SK-N-SH treated with all-trans-retinoic acid at 6 μM for 48 hours (cell line): ENCODE data around the gene MMP1.

ENCODE experiments used
- ARNTL ChIP-seq: fragments of 450-650 bp; formaldehyde crosslinking; IDR thresholded peaks from 2 replicates; pipeline ENCODE4 v1.5.0; 2020; ENCODE audit warnings: low read depth, mild to moderate bottlenecking, moderate library complexity, borderline replicate concordance
- CSDC2 ChIP-seq: fragments of 250-450 bp; sonication (Bioruptor Pico); IDR thresholded peaks from 2 replicates; pipeline ENCODE4 v1.5.0; 2020; ENCODE audit warnings: mild to moderate bottlenecking, moderate library complexity
- ISL1 ChIP-seq: fragments of 250-450 bp; sonication (Bioruptor Pico); IDR thresholded peaks from 2 replicates; pipeline ENCODE4 v2.1.2; 2022; ENCODE audit warnings: mild to moderate bottlenecking, moderate library complexity
- ZFP30 ChIP-seq: fragments of 450-650 bp; formaldehyde crosslinking; IDR thresholded peaks from 2 replicates; pipeline ENCODE4 v1.5.0; 2022; ENCODE audit warnings: mild to moderate bottlenecking, moderate library complexity
- ZNF70 ChIP-seq: fragments of 450-650 bp; formaldehyde crosslinking; IDR thresholded peaks from 2 replicates; pipeline ENCODE4 v1.5.0; 2020; ENCODE audit warnings: mild to moderate bottlenecking, moderate library complexity
- TF ChIP-seq, protein P1 (sequence below): fragments of 250-450 bp; sonication (Bioruptor Pico); IDR thresholded peaks from 2 replicates; pipeline ENCODE4 v1.5.1; 2021; ENCODE audit warnings: mild to moderate bottlenecking, moderate library complexity

DNA sequence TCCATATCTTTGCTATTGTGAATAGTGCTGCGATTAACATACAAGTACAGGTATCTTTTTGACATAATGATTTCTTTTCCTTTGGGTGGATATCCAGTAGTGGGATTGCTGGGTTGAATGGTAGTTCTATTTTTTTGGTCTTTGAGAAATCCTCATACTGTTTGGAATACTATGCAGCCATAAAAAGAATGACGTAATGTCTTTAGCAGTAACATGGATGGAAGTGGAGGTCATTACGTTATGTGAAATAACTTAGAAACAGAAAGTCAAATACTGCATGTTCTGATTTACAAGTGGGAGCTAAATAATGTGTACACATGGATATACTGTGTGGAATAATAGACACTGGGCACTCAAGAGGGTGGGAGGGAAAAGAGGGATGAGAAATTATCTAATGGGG, 13.6 kb downstream of the MMP1 start:
- TF ChIP-seq, protein P1, sequence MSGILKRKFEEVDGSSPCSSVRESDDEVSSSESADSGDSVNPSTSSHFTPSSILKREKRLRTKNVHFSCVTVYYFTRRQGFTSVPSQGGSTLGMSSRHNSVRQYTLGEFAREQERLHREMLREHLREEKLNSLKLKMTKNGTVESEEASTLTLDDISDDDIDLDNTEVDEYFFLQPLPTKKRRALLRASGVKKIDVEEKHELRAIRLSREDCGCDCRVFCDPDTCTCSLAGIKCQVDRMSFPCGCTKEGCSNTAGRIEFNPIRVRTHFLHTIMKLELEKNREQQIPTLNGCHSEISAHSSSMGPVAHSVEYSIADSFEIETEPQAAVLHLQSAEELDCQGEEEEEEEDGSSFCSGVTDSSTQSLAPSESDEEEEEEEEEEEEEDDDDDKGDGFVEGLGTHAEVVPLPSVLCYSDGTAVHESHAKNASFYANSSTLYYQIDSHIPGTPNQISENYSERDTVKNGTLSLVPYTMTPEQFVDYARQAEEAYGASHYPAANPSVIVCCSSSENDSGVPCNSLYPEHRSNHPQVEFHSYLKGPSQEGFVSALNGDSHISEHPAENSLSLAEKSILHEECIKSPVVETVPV (CRISPR knock-in tag): no peak
- TF ChIP-seq CSDC2: no peak
- no peak for TF ChIP-seq ARNTL (CRISPR knock-in tag)
- no peak for TF ChIP-seq ZNF70 (CRISPR knock-in tag)
- TF ChIP-seq ZFP30 (CRISPR knock-in tag): no peak
- no peak for TF ChIP-seq ISL1 (CRISPR knock-in tag)
